Prostate gland (tissue), 2 donors: ENCODE data around the gene PSMA7. TPM values are rescaled to one million over a fixed set of nuclear protein-coding genes. Genes with fewer than 3 reads are reported as not detected.

ENCODE experiments used
- DNase-seq: peaks from one replicate; pipeline ENCODE4 v3.0.0-alpha.2; 2019; ENCODE audit warnings: low spot score
- H3K27ac ChIP-seq, 2 donors: fragments of 200-600 bp; sonication (generic); 2 replicates each; pipeline ENCODE4 v1.5.1; 2017 to 2019
- H3K27me3 ChIP-seq: fragments of 200-600 bp; sonication (generic); replicated peaks from 2 replicates; pipeline ENCODE4 v1.5.1; 2019; ENCODE audit not compliant: insufficient read depth
- H3K36me3 ChIP-seq, 2 donors: fragments of 200-600 bp; sonication (generic); 1 replicate in 1 of 2; 2 replicates in 1 of 2; pipeline versions ENCODE4 v1.5.1 to v1.8.1; 2017 to 2019
- H3K4me1 ChIP-seq: fragments of 200-600 bp; sonication (generic); replicated peaks from 2 replicates; pipeline ENCODE4 v1.5.1; 2019
- H3K4me3 ChIP-seq, 2 donors: fragments of 200-600 bp; sonication (generic); 2 replicates each; pipeline ENCODE4 v1.5.1; 2017 to 2019
- H3K9me3 ChIP-seq: fragments of 200-600 bp; sonication (generic); 2 replicates; pipeline ENCODE4 v1.5.1; 2017
- CTCF ChIP-seq, 4 experiments: fragments of 200-600 bp in 2 of 4; fragments of 450-650 bp in 2 of 4; sonication (generic) in 2 of 4; IDR thresholded peaks; 1 replicate in 3 of 4; 2 replicates in 1 of 4; pipeline ENCODE4 v1.5.1; 2016 to 2019; ENCODE audit warnings: antibody characterized with exemption in 4 of 4, mild to moderate bottlenecking in 2 of 4, moderate library complexity in 2 of 4
- POLR2A ChIP-seq: fragments of 450-650 bp; IDR thresholded peaks from one replicate; pipeline ENCODE4 v1.6.1; 2016; ENCODE audit warnings: antibody characterized with exemption, mild to moderate bottlenecking
- POLR2AphosphoS5 ChIP-seq: sonication (generic); formaldehyde crosslinking; IDR thresholded peaks from one replicate; pipeline ENCODE4 v1.6.1; 2017; ENCODE audit warnings: antibody characterized with exemption
- WGBS: methylation state at CpG from one replicate; pipeline ENCODE4 v1.1.5; 2018; 5-methylcytosine and 5-hydroxymethylcytosine counted together
- intact Hi-C: fragments of 100-400 bp; cut with DNase I; formaldehyde crosslinking; loops from one replicate; pipeline ENCODE4 v1.14.2; 2022
- total RNA-seq, 2 donors: library from RNA; depleted of rRNA; stranded (reverse); fragments of >200 nt; gene quantifications; one replicate each; pipeline ENCODE4 v1.1.0, GENCODE V29; 2016

Gene PSMA7
- total RNA-seq, 2 donors from 2014 or later, result 176 to 250 TPM

- 76% methylated on average over 26 of the region's 29 CpGs for WGBS
- no peaks in the 10 kb centered on the region for H3K27me3 ChIP-seq
- H3K4me1 ChIP-seq, result no peaks in the 10 kb centered on the region
- peaks cover 12 to 35% of the 10 kb centered on the region in 2 donors for H3K36me3 ChIP-seq
- intact Hi-C loops, result no loop called here
- H3K27ac ChIP-seq, result no peak overlapping the region
- no peak overlapping the region for H3K4me3 ChIP-seq
- no peaks in the 10 kb centered on the region for H3K9me3 ChIP-seq
- TF ChIP-seq POLR2A (no peak), POLR2AphosphoS5 (no peak), CTCF (IDR thresholded peaks at IDR 0.05) (no peak)
- no peak for DNase-seq
Measured at GRCh38 chr20:62133051-62133845, 9.9 kb downstream of the PSMA7 start.

GRCh38 chr20:62132421-62132820, 10.8 kb downstream of the PSMA7 start:
- no peak for TF ChIP-seq POLR2A
- TF ChIP-seq POLR2AphosphoS5, result no peak
- TF ChIP-seq CTCF (IDR thresholded peaks at IDR 0.05), result no peak
- no peaks in the 10 kb centered on the region for H3K27me3 ChIP-seq
- no peak overlapping the region for H3K4me3 ChIP-seq
- H3K36me3 ChIP-seq, result peaks cover 5 to 35% of the 10 kb centered on the region in 2 donors
- no peaks in the 10 kb centered on the region for H3K4me1 ChIP-seq
- WGBS, result 86% methylated on average over 7 of the region's 7 CpGs
- H3K9me3 ChIP-seq, result no peaks in the 10 kb centered on the region
- H3K27ac ChIP-seq, result no peak overlapping the region
- intact Hi-C loops, result no loop called here
- no peak for DNase-seq

- no peak for DNase-seq
- Histone ChIP-seq H3K27ac (no peak overlapping the region), H3K9me3 (no peaks in the 10 kb centered on the region), H3K27me3 (no peaks in the 10 kb centered on the region), H3K4me1 (no peaks in the 10 kb centered on the region), H3K4me3 (no peak overlapping the region), H3K36me3 (peaks cover 11 to 34% of the 10 kb centered on the region in 2 donors)
- TF ChIP-seq CTCF (IDR thresholded peaks at IDR 0.05) (no peak), POLR2AphosphoS5 (no peak), POLR2A (no peak)
- intact Hi-C loops, result no loop called here
- 94% methylated on average over 20 of the region's 25 CpGs for WGBS
Measured at GRCh38 chr20:62131560-62132320, 11.5 kb downstream of the PSMA7 start.

- 93% methylated on average over 18 of the region's 20 CpGs for WGBS
- H3K27ac ChIP-seq, result no peak overlapping the region
- intact Hi-C loops, result no loop called here
- no peak overlapping the region for H3K4me3 ChIP-seq
- DNase-seq, result no peak
- H3K36me3 ChIP-seq, result peaks cover 16 to 50% of the 10 kb centered on the region in 2 donors
- no peaks in the 10 kb centered on the region for H3K27me3 ChIP-seq
- no peaks in the 10 kb centered on the region for H3K4me1 ChIP-seq
- TF ChIP-seq POLR2AphosphoS5, result no peak
- no peak for TF ChIP-seq CTCF (IDR thresholded peaks at IDR 0.05)
- TF ChIP-seq POLR2A, result no peak
- H3K9me3 ChIP-seq, result no peaks in the 10 kb centered on the region
Measured at GRCh38 chr20:62129731-62130531, 13.3 kb downstream of the PSMA7 start.
